DND-41 (cell line): ENCODE measurements around the gene FAM53A.

Experiments used
- ATAC-seq: fragments of 200-7000 bp; cut with Tn5 transposase; 3 replicates; pipeline ENCODE4 v1.9.1; 2021; ENCODE audit warnings: low read depth; ENCODE audit not compliant: insufficient read depth
- DNase-seq: peaks from one replicate; pipeline ENCODE4 v3.0.0-alpha.2; 2020
- H2AFZ ChIP-seq: 2 replicates; pipeline ENCODE4 v1.6.0; 2012; ENCODE audit warnings: low read depth, low read length
- H3K27ac ChIP-seq: 2 replicates; pipeline ENCODE4 v1.5.1; 2012; ENCODE audit warnings: low read length, inconsistent platforms
- H3K27me3 ChIP-seq: fragments of 200-600 bp; sonication (generic); 2 replicates; pipeline ENCODE4 v1.6.0; 2012; ENCODE audit warnings: low read length, mild to moderate bottlenecking, inconsistent platforms; ENCODE audit not compliant: insufficient read depth, poor library complexity
- H3K36me3 ChIP-seq: 2 replicates; pipeline ENCODE4 v1.5.1; 2012; ENCODE audit warnings: low read length, inconsistent platforms; ENCODE audit not compliant: insufficient read depth
- H3K4me1 ChIP-seq: 2 replicates; pipeline ENCODE4 v1.5.1; 2012; ENCODE audit warnings: mild to moderate bottlenecking, low read length; ENCODE audit not compliant: insufficient read depth
- H3K4me2 ChIP-seq: 2 replicates; pipeline ENCODE4 v1.6.0; 2012; ENCODE audit warnings: mild to moderate bottlenecking, moderate library complexity, low read length, inconsistent platforms; ENCODE audit not compliant: insufficient read depth
- H3K4me3 ChIP-seq, 2 experiments: fragments of 200-600 bp in 1 of 2; shearing (Covaris generic) in 1 of 2; 2 replicates each; pipeline ENCODE4 v1.5.1; 2012 to 2016; ENCODE audit warnings: inconsistent platforms in 2 of 2, low read length in 2 of 2, mild to moderate bottlenecking in 2 of 2, low read depth in 1 of 2, moderate library complexity in 1 of 2
- H3K79me2 ChIP-seq: 2 replicates; pipeline ENCODE4 v1.6.0; 2012; ENCODE audit warnings: low read length, inconsistent platforms; ENCODE audit not compliant: insufficient read depth
- H3K9ac ChIP-seq: 2 replicates; pipeline ENCODE4 v1.6.0; 2012; ENCODE audit warnings: low read depth, mild to moderate bottlenecking, inconsistent platforms, low read length, moderate library complexity
- H3K9me3 ChIP-seq: 2 replicates; pipeline ENCODE4 v1.5.1; 2012; ENCODE audit warnings: low read length, moderate library complexity, mild to moderate bottlenecking, inconsistent platforms; ENCODE audit not compliant: insufficient read depth, severe bottlenecking
- H4K20me1 ChIP-seq: 2 replicates; pipeline ENCODE4 v1.6.0; 2012; ENCODE audit warnings: low read length; ENCODE audit not compliant: insufficient read depth
- CTCF ChIP-seq: IDR thresholded peaks from 2 replicates; pipeline ENCODE4 v1.5.1; 2012; ENCODE audit warnings: borderline replicate concordance, low read length, moderate library complexity, mild to moderate bottlenecking; ENCODE audit not compliant: poor library complexity, severe bottlenecking; ENCODE audit errors: extremely low read depth
- EZH2 ChIP-seq: IDR thresholded peaks from 3 replicates; pipeline ENCODE4 v1.6.1; 2012; ENCODE audit warnings: borderline replicate concordance, low read depth, mild to moderate bottlenecking, moderate library complexity, low read length, inconsistent platforms; ENCODE audit not compliant: severe bottlenecking

FAM53A gene

GRCh38 chr4:1614049-1614448 is 70.1 kb downstream of the FAM53A start:
- Histone ChIP-seq H3K4me1 (no peaks in the 10 kb centered on the region), H4K20me1 (peaks cover 4% of the 10 kb centered on the region; the same call in 1 of the 2 replicates), H3K9me3 (no peaks in the 10 kb centered on the region), H2AFZ (no peak overlapping the region), H3K27ac (no peak overlapping the region), H3K4me3 (no peak overlapping the region), H3K79me2 (no peaks in the 10 kb centered on the region), H3K4me2 (no peak overlapping the region), H3K9ac (no peak overlapping the region), H3K36me3 (no peaks in the 10 kb centered on the region), H3K27me3 (no peaks in the 10 kb centered on the region)
- DNase-seq (no peak), ATAC-seq (no peak)
- no peak for TF ChIP-seq EZH2

- Histone ChIP-seq H3K9ac (no peak overlapping the region), H3K27ac (no peak overlapping the region), H3K4me1 (no peaks in the 10 kb centered on the region), H3K79me2 (no peaks in the 10 kb centered on the region), H3K9me3 (no peaks in the 10 kb centered on the region), H3K27me3 (no peaks in the 10 kb centered on the region), H3K4me3 (no peak overlapping the region), H3K36me3 (no peaks in the 10 kb centered on the region), H4K20me1 (peaks cover 4% of the 10 kb centered on the region; the same call in 1 of the 2 replicates), H3K4me2 (no peak overlapping the region), H2AFZ (no peak overlapping the region)
- TF ChIP-seq EZH2 (no peak), CTCF (no peak)
- DNase-seq = no peak
- no peak for ATAC-seq
Observed at GRCh38 chr4:1613099-1613495, 71.0 kb downstream of the FAM53A start.

- Histone ChIP-seq H3K36me3 (no peaks in the 10 kb centered on the region), H3K9ac (no peak overlapping the region), H3K79me2 (no peaks in the 10 kb centered on the region), H3K9me3 (no peaks in the 10 kb centered on the region), H4K20me1 (peaks cover 4% of the 10 kb centered on the region; the same call in 1 of the 2 replicates), H2AFZ (no peak overlapping the region), H3K4me2 (no peak overlapping the region), H3K27ac (no peak overlapping the region), H3K4me1 (no peaks in the 10 kb centered on the region), H3K27me3 (no peaks in the 10 kb centered on the region), H3K4me3 (no peak overlapping the region)
- DNase-seq (no peak), ATAC-seq (no peak)
- no peak for TF ChIP-seq EZH2
Observed at GRCh38 chr4:1612278-1613098, 71.6 kb downstream of the FAM53A start.

- H4K20me1 ChIP-seq = peaks cover 4% of the 10 kb centered on the region; the same call in 1 of the 2 replicates
- no peak for ATAC-seq
- no peak for TF ChIP-seq CTCF
- no peak for TF ChIP-seq EZH2
Observed at GRCh38 chr4:1611501-1611870, 72.6 kb downstream of the FAM53A start.

More at GRCh38 chr4:1611501-1611870, 72.6 kb downstream of the FAM53A start:
- no peaks in the 10 kb centered on the region for H3K36me3 ChIP-seq
- H3K9me3 ChIP-seq = no peaks in the 10 kb centered on the region
- H3K27ac ChIP-seq = no peak overlapping the region
- H3K4me2 ChIP-seq = no peak overlapping the region
- H2AFZ ChIP-seq = no peak overlapping the region
- H3K9ac ChIP-seq = no peak overlapping the region
- no peaks in the 10 kb centered on the region for H3K4me1 ChIP-seq
- no peak for DNase-seq
- H3K79me2 ChIP-seq = no peaks in the 10 kb centered on the region
- no peak overlapping the region for H3K4me3 ChIP-seq
- H3K27me3 ChIP-seq = no peaks in the 10 kb centered on the region
